Measurements from ENCODE around the gene FDX2. TPM values are rescaled to one million over a fixed set of nuclear protein-coding genes. Genes with fewer than 3 reads are reported as not detected.

The FDX2 gene
- total RNA-seq, 1 donor from 2014 or later = 13.9 TPM

- DNase-seq (ENCODE audit: low read depth in 2 of 2) = no peak
Measured at GRCh38 chr19:10299545-10300458, 16.0 kb downstream of the FDX2 start.

DNA sequence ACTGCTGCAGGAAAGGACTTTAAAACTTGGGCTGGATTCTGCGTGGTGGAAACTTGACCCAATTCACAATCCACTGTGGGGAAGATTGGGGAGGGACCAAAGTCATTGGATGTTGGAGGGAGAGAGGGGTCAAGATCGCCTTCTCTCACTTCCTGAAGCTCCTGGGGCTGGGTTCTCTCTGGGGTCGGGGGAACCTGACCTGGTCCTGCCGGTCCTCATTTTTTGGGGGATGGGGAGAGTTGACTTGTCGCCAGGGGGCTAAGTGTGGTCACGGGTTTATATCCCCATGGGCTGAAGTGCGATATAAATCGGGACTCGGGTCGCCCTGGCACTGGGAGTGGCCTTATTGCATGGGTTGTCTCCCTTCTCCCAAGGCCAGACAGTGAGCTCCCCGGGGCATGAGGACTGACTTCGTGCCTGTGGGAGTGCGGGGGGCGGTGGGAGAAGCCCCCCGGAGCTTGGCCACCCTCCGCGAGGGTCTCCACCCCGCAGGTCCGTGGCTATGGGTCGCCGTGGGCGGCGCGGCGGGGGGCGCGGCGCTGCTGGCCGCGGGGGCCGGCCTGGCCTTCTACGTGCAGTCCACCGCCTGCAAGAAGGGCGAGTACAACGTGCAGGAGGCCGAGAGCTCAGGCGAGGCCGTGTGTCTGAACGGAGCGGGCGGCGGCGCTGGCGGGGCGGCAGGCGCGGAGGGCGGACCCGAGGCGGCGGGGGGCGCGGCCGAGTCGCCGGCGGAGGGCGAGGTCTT is 19.8 kb downstream of the FDX2 start:
- no peak for DNase-seq (ENCODE audit: low read depth in 2 of 2)

DNA sequence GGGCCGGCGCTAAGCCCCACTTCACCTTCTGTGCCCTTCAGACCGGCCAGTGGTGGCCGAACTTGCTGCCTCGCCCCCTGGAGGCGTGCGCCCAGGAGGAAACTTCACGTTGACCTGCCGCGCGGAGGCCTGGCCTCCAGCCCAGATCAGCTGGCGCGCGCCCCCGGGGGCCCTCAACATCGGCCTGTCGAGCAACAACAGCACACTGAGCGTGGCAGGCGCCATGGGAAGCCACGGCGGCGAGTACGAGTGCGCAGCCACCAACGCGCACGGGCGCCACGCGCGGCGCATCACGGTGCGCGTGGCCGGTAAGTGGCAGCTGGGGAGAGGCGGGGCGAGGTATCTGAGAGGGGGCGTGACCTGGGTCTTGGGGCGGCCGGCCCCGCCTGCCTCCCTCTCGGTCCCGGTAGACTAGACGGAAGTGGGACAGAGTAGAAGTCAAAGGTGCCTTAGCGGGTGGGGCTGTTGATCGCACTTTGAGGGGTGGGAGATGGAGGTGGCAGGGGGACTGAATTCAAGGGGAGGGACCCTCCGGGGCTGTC is 20.4 kb downstream of the FDX2 start:
- DNase-seq (ENCODE audit: low read depth in 2 of 2) = peak in 1 of 2 donors; percentile 63

GRCh38 chr19:10294368-10294697 is 21.5 kb downstream of the FDX2 start:
- DNase-seq (ENCODE audit: low read depth in 2 of 2) = peak in 1 of 2 donors; percentile 32

DNA sequence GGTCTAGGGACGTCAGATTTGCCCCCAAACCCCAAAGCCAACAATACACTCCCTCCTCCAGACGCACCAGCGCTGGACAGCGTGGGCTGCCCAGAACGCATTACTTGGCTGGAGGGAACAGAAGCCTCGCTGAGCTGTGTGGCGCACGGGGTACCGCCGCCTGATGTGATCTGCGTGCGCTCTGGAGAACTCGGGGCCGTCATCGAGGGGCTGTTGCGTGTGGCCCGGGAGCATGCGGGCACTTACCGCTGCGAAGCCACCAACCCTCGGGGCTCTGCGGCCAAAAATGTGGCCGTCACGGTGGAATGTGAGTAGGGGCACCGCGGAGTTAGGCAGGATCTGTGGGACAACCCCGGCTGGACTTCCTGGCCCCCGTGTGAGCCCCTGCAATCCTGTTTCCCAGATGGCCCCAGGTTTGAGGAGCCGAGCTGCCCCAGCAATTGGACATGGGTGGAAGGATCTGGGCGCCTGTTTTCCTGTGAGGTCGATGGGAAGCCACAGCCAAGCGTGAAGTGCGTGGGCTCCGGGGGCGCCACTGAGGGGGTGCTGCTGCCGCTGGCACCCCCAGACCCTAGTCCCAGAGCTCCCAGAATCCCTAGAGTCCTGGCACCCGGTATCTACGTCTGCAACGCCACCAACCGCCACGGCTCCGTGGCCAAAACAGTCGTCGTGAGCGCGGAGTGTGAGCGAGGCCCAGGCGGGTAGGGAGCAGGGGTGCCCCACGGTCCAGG is 22.0 kb downstream of the FDX2 start:
- DNase-seq (ENCODE audit: low read depth in 2 of 2) = no peak

GRCh38 chr19:10292789-10293636 is 22.8 kb downstream of the FDX2 start:
- no peak for DNase-seq (ENCODE audit: low read depth in 2 of 2)

GRCh38 chr19:10292206-10292788 is 23.5 kb downstream of the FDX2 start:
- DNase-seq (ENCODE audit: low read depth in 2 of 2) = peak; percentile 50 to 58

DNA sequence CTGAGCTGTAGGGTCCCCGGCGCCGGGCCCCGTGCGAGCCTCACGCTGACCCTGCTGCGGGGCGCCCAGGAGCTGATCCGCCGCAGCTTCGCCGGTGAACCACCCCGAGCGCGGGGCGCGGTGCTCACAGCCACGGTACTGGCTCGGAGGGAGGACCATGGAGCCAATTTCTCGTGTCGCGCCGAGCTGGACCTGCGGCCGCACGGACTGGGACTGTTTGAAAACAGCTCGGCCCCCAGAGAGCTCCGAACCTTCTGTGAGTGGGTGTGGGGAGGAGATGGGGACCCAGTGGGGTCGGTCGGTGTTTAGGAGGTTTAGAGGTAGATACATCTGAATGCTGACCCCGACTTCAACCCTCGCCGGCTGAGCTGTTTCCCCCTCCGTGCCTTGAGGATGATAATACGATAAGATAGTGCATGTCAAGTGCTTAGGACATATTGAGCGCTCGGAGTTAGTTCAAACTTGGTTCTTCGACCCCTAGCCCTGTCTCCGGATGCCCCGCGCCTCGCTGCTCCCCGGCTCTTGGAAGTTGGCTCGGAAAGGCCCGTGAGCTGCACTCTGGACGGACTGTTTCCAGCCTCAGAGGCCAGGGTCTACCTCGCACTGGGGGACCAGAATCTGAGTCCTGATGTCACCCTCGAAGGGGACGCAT is 24.1 kb downstream of the FDX2 start:
- no peak for DNase-seq (ENCODE audit: low read depth in 2 of 2)

DNA sequence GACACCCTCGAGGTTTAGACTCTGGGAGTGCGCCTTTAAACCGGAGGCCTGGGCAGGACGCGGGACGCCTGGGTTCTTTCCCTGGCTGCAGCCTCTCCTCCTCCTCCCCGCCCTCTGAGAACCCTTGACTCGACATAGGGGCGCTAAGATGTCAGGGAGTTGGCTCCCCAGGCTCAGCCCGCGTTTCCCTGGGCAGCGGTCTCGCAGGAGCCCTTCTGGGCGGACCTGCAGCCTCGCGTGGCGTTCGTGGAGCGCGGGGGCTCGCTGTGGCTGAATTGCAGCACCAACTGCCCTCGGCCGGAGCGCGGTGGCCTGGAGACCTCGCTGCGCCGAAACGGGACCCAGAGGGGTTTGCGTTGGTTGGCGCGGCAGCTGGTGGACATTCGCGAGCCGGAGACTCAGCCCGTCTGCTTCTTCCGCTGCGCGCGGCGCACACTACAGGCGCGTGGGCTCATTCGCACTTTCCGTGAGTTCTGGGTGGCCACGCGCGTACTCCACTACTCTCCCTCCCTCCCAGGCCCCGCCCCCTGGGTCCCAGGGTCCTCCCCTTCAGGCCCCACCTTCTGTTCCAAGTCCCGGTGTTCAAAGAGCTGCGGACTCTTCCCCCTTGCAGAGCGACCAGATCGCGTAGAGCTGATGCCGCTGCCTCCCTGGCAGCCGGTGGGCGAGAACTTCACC is 24.8 kb downstream of the FDX2 start:
- DNase-seq (ENCODE audit: low read depth in 2 of 2) = no peak

DNA sequence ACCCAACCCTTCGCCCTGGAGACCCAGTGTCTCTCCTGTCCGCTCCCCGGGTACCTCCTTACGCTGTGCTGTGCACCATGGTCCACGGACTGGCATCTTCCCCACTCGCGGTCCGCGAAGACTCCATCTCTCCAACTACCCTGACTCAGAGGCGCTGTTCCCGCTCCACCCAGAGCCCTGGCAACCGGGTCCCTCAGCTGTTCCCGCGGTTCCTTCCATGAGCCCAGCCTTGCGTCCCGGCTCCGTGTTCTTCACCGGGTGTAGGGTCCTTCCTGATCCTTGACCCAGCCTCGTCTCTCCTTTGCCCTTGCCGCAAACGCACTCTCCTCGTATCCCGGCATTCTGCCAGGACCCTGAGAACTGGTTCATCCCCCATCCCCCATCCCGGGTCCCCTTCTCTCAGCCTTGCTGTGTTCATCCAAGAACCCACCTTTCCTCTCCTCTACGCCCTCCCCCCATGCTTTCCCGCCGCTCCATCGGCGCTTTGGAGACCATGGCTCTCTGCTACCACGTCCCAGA is 25.4 kb downstream of the FDX2 start:
- DNase-seq (ENCODE audit: low read depth in 2 of 2) = no peak

GRCh38 chr19:10289836-10290356 is 25.9 kb downstream of the FDX2 start, which contains the start of gene ICAM5:
Gene ICAM5, plus strand, starts transcription at chr19:10289952. Its CDS starts 92 bp downstream, at chr19:10290044.
- DNase-seq (ENCODE audit: low read depth in 2 of 2) = no peak

GRCh38 chr19:10289167-10289835 is 26.5 kb downstream of the FDX2 start:
- peak; percentile 34 to 39 for DNase-seq (ENCODE audit: low read depth in 2 of 2)

GRCh38 chr19:10288662-10289166 is 27.1 kb downstream of the FDX2 start:
- DNase-seq (ENCODE audit: low read depth in 2 of 2) = peak; percentile 46 to 54

DNA sequence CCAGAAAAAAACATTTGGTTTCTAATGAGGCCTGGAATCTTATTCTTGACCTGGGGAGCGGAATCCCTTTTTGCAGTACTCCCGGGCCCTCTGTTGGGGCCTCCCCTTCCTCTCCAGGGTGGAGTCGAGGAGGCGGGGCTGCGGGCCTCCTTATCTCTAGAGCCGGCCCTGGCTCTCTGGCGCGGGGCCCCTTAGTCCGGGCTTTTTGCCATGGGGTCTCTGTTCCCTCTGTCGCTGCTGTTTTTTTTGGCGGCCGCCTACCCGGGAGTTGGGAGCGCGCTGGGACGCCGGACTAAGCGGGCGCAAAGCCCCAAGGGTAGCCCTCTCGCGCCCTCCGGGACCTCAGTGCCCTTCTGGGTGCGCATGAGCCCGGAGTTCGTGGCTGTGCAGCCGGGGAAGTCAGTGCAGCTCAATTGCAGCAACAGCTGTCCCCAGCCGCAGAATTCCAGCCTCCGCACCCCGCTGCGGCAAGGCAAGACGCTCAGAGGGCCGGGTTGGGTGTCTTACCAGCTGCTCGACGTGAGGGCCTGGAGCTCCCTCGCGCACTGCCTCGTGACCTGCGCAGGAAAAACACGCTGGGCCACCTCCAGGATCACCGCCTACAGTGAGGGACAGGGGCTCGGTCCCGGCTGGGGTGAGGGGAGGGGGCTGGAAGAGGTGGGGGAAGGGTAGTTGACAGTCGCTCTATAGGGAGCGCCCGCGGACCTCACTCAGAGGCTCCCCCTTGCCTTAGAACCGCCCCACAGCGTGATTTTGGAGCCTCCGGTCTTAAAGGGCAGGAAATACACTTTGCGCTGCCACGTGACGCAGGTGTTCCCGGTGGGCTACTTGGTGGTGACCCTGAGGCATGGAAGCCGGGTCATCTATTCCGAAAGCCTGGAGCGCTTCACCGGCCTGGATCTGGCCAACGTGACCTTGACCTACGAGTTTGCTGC is 28.7 kb downstream of the FDX2 start, which contains the start of gene ICAM4:
TSS of gene ICAM4 (plus strand) at position 153 of the 935 bp plus-strand sequence. CDS start at position 211, 58 bp downstream.
- DNase-seq (ENCODE audit: low read depth in 2 of 2) = peak; percentile 53 to 77

GRCh38 chr19:10285393-10285792 is 30.4 kb downstream of the FDX2 start:
- DNase-seq (ENCODE audit: low read depth in 2 of 2) = no peak

GRCh38 chr19:10284960-10285278 is 30.9 kb downstream of the FDX2 start:
- DNase-seq (ENCODE audit: low read depth in 2 of 2) = no peak

Measured in lung microvascular endothelial cell (primary cell).